Endometrium (tissue), 2 donors: Measurements from ENCODE around the gene AKAP6.

Experiments
- FAIRE-seq: peaks from 2 replicates; lab custom pipeline; 2012; peaks lifted over from hg19 to GRCh38; lab: Jason Lieb, UNC
- donor health status: control.
- donor health status: control.

Gene AKAP6

DNA sequence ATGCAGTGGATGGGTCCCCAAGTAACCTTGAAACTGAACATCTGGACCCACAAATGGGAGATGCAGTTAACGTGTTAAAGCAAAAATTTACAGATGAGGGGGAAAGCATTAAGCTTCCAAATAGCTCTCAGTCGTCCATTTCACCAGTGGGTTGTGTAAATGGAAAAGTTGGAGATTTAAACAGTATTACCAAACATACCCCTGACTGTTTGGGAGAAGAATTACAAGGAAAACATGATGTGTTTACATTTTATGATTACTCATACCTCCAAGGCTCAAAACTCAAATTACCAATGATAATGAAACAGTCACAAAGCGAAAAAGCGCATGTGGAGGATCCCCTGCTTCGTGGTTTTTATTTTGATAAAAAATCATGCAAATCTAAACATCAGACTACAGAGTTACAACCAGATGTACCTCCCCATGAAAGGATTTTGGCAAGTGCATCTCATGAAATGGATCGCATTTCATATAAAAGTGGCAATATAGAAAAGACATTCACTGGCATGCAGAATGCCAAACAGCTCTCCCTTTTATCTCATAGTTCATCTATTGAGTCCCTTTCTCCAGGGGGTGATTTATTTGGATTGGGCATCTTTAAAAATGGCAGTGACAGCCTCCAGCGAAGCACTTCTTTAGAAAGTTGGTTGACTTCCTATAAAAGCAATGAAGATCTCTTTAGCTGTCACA is 493.0 kb downstream of the AKAP6 start:
- no peak for FAIRE-seq

DNA sequence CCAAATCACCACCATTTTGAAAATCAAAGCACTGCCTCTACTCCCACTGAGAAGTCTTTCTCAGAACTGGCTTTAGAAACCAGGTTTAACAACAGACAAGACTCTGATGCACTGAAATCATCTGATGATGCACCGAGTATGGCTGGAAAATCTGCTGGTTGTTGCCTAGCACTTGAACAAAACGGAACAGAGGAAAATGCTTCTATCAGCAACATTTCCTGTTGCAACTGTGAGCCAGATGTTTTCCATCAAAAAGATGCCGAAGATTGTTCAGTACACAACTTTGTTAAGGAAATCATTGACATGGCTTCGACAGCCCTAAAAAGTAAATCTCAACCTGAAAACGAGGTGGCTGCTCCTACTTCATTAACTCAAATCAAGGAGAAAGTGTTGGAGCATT is 494.6 kb downstream of the AKAP6 start:
- no peak for FAIRE-seq

DNA sequence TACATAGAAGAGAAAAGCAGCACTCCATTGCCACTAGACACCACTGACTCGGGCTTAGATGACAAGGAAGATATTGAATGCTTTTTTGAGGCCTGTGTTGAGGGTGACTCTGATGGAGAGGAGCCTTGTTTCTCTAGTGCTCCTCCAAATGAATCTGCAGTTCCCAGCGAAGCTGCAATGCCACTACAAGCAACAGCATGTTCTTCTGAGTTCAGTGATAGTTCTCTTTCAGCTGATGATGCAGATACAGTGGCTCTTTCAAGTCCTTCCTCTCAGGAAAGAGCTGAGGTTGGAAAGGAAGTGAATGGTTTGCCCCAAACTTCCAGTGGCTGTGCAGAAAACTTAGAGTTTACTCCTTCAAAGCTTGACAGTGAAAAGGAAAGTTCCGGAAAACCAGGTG is 495.1 kb downstream of the AKAP6 start:
- FAIRE-seq: no peak

DNA sequence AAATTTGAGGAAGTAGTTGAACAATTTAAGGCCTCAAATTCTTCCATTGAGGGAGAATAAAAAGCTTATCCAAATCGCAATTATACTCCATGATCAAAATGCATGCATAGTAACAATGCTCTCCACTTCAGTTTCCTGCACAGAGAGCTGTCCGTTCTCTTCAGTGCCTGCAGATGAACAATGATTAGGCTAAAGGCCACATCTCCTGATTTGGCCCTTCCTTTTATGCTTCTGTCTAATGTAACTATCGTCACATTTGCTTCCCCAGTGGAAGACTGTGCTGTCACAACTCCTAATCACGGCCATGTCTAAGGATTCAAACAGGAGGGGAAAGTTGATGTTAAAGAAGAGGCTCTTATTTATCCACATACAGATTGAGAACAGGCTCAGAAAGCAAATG is 496.0 kb downstream of the AKAP6 start:
- FAIRE-seq: no peak

DNA sequence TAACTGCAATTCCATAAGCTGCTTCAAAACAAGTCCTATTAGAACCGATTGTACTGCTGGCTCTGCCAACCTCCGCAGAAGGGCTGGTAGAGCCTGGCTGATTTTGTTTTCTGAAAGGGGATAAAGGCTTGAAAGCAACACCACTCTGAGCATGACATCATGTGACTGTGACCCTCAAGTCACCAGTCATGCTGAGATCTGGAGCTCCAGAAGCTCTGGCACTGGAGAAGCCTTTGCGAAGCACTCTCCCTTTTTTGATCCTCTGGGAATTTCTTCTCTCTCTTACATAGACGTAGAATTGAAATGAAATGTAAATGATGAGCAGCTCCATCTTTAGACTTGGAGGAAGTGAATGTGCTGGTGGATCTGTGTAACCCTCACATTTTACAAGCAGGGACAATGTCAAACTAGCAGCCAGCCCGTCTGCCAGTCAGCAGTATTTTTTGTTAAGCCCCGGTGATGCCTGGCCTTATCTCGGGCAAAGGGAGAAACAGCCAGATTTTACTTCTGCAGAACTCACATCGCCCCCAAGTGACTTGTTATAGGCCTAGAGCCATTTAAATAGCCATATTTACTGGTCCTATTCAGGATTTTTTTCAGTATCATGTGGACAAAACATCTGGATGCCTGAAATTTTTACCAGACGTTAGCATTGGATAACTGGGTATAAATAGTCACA is 497.4 kb downstream of the AKAP6 start:
- FAIRE-seq: no peak

DNA sequence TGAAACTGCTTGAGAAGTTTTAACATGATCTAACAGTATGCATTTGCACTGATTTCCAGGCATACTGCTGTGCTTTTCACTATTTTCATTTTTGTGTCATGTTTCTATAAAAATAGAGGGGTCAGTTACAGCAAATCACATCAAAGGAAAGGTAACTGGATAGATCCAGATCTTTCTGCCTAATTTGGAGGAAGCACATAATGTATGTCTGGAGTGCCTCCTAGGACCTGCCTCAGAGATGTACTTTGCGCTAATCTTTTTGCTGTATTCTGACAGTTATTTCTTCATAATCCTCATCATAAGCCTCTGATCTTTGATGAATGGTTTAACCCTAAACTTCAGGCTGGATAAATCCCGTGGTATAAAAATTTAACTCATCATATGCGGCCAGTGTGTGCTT is 498.4 kb downstream of the AKAP6 start:
- no peak for FAIRE-seq

DNA sequence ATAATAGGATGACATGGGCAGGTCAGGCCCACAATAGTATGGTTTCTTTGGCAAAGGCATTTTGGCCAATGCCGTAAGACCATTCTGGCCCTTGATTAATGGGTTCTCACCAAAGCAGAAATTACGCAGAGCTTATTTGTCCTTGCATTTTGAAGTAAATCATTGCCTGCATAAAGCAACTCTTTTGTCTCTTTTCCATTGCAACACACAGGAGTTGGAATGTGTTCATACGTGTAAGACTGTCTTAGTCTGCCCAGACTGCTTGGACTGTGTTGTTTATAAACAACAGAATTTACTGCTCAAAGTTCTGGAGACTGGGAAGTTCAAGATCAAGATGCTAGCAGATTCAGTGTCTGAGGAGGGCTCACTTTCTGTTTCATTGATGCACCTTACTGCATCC is 506.8 kb downstream of the AKAP6 start:
- FAIRE-seq: no peak

DNA sequence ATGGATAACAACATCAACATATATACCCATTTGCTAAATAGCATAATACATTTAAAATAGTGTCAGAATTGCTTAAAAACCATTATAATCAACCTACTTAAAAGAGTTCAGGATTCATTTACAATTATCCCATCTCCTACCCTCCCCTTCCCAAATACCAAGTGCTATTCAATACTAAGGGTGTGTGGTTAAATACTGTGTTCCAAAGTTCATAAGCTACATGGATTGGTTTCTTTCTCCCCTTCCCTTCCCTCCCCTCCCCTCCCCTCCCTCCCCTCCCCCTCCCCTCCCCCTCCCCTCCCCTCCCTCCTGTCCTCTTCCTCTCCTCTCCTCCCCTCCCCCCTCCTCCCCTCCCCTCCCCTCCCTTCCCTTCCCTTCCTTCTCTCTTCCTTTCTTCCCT is 512.6 kb downstream of the AKAP6 start:
- FAIRE-seq: no peak

DNA sequence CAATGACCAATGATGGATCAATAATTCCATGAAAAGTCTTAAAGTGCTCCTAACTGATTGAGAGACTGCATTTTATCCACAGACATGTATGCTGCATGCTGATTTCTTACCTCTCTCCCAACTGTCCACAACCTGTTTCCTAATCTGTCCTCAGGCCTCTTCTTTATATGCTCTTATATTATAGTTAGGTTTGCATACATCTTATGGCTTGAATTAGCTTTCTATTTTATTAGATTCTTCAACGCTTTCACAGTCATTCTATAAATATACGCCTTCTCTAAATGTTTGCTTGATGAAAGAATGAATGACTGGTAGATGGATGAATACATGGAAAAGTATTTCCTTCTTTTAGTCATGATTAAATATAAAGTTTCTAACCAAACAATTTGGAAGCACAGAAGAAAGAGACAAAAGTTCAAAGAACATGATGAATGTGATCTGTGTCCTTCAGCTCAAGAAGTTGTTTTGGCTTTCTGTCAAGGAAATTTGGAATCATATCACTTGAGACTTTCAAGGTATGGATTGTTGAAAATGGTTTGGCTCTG is 517.8 kb downstream of the AKAP6 start:
- FAIRE-seq: no peak

DNA sequence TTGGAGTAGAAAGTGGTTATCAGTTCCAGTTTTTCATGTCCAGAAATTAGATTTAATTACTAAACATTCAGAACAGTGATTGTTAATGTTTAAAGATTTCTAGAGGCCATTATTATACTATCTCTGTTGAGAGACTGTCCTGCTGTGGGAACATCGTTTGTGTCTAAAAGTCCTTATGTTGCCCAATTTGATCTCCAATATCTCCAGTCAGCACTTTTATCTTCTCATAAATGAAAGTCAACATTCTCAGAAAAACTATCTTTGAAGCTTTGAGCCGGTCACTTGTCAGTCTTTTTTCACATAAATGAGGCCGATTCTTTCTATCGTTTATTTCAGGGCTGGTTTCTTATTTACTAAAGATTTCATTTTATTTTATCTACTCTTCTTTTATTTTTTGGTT is 518.8 kb downstream of the AKAP6 start:
- FAIRE-seq: no peak

DNA sequence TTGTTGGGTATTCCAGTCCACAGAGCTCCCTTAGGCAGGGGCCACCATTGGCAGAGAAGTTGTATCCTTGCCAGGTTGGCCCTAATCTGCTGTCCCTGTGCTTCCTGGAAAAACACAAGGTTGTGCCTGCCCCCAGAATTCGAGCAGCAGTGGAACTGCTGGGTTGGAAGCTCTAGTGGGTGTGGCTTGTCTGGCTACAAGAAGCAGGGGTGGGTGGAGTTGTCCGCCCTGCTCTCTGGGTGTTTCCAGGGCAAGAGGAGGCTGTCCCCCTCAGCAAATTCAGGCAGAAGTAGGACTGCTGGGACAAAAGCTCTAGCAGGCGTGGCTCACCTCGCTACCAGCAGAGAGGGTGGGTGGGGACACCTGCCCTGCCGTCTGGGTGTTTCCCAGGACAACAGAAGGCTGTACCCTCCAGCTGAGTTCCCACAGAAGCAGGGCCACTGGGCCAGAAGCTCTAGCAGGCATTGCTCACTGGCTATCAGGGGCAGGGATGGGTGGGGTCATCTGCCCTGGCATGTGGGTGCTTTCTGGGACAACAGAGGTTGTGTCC is 536.8 kb downstream of the AKAP6 start:
- FAIRE-seq: no peak

DNA sequence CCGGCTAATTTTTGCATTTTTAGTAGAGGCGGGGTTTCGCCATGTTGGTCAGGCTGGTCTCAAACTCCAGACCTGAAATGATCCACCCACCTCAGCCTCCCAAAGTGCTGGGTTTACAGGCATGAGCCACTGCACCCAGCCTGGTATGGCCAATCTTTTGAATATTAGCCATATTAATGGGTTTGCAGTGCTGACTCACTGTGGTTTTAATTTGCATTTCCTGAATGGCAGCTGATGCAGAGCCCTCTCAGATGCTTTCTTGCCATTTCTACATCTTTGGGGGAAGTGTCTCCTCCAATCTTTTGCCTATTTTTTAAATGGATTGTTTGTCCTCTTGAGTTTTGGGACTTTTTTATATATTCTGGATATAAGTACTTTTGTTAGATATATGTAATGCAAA is 554.1 kb downstream of the AKAP6 start:
- FAIRE-seq: no peak
